SU-DHL-6 (cell line): ENCODE measurements around the gene NCOA1.

Experiments
- H2AFZ ChIP-seq: fragments of 200-600 bp; sonication (generic); 2 replicates; pipeline ENCODE4 v1.6.1; 2014; ENCODE audit warnings: low read depth, mild to moderate bottlenecking, moderate library complexity, mixed read lengths, antibody characterized with exemption, low read length; ENCODE audit not compliant: severe bottlenecking
- H3F3A ChIP-seq: fragments of 200-600 bp; shearing (Covaris generic); 2 replicates; pipeline ENCODE4 v1.6.0; 2016; ENCODE audit warnings: antibody characterized with exemption, mild to moderate bottlenecking; ENCODE audit not compliant: insufficient read depth
- H3K27ac ChIP-seq: fragments of 200-600 bp; sonication (generic); 2 replicates; pipeline ENCODE4 v1.5.1; 2016; ENCODE audit warnings: low read depth, mild to moderate bottlenecking, low read length, moderate library complexity, mixed read lengths
- H3K27me3 ChIP-seq: fragments of 200-600 bp; sonication (generic), shearing (Covaris generic); 2 replicates; pipeline ENCODE4 v1.6.0; 2014; ENCODE audit warnings: mild to moderate bottlenecking, low read length
- H3K36me3 ChIP-seq: fragments of 200-600 bp; sonication (generic); 2 replicates; pipeline ENCODE4 v1.6.1; 2014; ENCODE audit warnings: mild to moderate bottlenecking, low read length, mixed read lengths
- H3K4me2 ChIP-seq: fragments of 300-600, 200-600 bp; shearing (Covaris generic), sonication (generic); 2 replicates; pipeline ENCODE4 v1.6.0; 2014; ENCODE audit warnings: low read length, low read depth, mild to moderate bottlenecking; ENCODE audit not compliant: poor library complexity, severe bottlenecking
- H3K4me3 ChIP-seq: fragments of 200-600 bp; sonication (generic); 2 replicates; pipeline ENCODE4 v1.5.1; 2014; ENCODE audit warnings: antibody characterized with exemption, low read length, mild to moderate bottlenecking, mixed read lengths; ENCODE audit not compliant: insufficient read depth, poor library complexity, severe bottlenecking
- H3K79me2 ChIP-seq: fragments of 200-600 bp; sonication (generic); 2 replicates; pipeline ENCODE4 v1.6.1; 2014; ENCODE audit warnings: mild to moderate bottlenecking, low read length, moderate library complexity; ENCODE audit not compliant: insufficient read depth
- H3K9ac ChIP-seq: fragments of 200-600 bp; sonication (generic); 2 replicates; pipeline ENCODE4 v1.7.0; 2014; ENCODE audit warnings: mild to moderate bottlenecking, low read length
- H3K9me2 ChIP-seq: fragments of 200-600 bp; sonication (generic); replicated peaks from 2 replicates; pipeline ENCODE4 v1.6.1; 2014; ENCODE audit warnings: low read length; ENCODE audit not compliant: insufficient read depth
- H3K9me3 ChIP-seq: fragments of 200-600 bp; sonication (generic); 2 replicates; pipeline ENCODE4 v1.6.1; 2014; ENCODE audit warnings: low read length, mixed read lengths; ENCODE audit not compliant: insufficient read depth
- H4K20me1 ChIP-seq: fragments of 200-600 bp; sonication (generic); 2 replicates; pipeline ENCODE4 v1.6.1; 2014; ENCODE audit warnings: low read depth, mild to moderate bottlenecking, antibody characterized with exemption, low read length, moderate library complexity, mixed read lengths
- EZH2phosphoT487 ChIP-seq: fragments of 200-600 bp; sonication (generic), shearing (Covaris generic); conservative IDR thresholded peaks from 2 replicates; pipeline ENCODE4 v1.6.1; 2018; ENCODE audit warnings: mild to moderate bottlenecking, antibody characterized with exemption, low read length, moderate library complexity, mixed read lengths
- TF ChIP-seq, protein P1 (sequence below): fragments of 200-600 bp; sonication (generic); IDR thresholded peaks from one replicate; pipeline ENCODE4 v1.5.1; 2017; ENCODE audit warnings: antibody characterized with exemption, mild to moderate bottlenecking, low read length, moderate library complexity; ENCODE audit not compliant: insufficient read depth, poor library complexity, severe bottlenecking

The NCOA1 gene

DNA sequence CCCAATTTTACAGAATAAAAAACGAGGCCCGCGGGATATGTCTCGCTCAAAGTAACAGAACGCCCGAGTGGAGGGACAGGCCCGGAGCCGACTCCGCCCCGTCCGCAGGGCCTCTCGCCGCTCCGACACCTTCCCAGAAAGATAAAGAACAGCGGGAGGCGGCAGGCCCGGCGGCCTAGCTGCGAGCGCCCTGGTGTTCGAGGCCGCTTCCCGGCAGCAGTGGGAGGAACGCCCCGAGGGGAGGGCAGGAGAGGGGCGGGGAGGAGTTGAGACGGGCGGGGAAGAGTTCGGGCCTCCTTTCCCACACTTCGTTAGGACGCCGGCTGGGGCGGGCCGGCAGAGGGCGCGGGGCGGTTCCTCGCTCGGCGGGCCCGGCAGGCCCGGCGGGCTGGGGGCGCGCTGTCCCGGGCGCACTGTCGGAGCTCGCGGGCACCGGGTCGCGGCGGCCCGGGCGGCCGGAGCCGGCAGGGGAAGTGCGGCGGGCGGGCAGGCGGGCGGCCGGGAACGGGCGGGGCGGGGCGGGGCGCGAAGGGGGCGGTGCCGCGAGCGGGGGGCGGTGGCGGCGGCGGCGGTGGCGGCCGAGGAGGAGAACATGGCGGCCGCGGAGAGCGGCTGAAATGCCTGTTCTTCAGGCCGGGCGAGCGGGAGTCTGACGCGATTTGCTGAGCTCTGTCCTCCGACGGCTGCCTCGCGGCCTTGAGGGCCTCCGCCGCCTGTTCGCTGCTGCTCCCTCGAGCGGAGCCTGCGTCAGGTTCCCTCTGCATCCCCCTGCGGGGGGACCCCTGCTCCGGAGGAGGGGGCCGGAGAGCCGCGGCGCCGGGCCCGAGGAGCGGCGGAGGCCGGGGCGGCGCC, at the start of gene NCOA1:
Gene NCOA1 (plus strand): TSS at position 565 of the 852 bp plus-strand sequence. CDS start 167,424 bp downstream, outside the sequence.
- no peaks in the 10 kb centered on the region for H3K9me3 ChIP-seq
- H3K27me3 ChIP-seq: no peaks in the 10 kb centered on the region
- no peak for TF ChIP-seq EZH2phosphoT487
- TF ChIP-seq, protein P1, sequence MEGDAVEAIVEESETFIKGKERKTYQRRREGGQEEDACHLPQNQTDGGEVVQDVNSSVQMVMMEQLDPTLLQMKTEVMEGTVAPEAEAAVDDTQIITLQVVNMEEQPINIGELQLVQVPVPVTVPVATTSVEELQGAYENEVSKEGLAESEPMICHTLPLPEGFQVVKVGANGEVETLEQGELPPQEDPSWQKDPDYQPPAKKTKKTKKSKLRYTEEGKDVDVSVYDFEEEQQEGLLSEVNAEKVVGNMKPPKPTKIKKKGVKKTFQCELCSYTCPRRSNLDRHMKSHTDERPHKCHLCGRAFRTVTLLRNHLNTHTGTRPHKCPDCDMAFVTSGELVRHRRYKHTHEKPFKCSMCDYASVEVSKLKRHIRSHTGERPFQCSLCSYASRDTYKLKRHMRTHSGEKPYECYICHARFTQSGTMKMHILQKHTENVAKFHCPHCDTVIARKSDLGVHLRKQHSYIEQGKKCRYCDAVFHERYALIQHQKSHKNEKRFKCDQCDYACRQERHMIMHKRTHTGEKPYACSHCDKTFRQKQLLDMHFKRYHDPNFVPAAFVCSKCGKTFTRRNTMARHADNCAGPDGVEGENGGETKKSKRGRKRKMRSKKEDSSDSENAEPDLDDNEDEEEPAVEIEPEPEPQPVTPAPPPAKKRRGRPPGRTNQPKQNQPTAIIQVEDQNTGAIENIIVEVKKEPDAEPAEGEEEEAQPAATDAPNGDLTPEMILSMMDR: no peak
- H4K20me1 ChIP-seq: no peaks in the 10 kb centered on the region
- peak within 1 kb of the TSS; percentile 79 for H3K4me3 ChIP-seq
- H3K79me2 ChIP-seq: 0 out of 2 replicates have a peak, but pooled peaks cover 6% of the 10 kb centered on the region
- peak within 1 kb of the TSS; percentile 99 for H2AFZ ChIP-seq
- H3F3A ChIP-seq: peaks cover 16% of the 10 kb centered on the region
- H3K36me3 ChIP-seq: no peaks in the 10 kb centered on the region
- H3K9ac ChIP-seq: peak within 1 kb of the TSS; percentile 75
- peak within 1 kb of the TSS; percentile 92 for H3K4me2 ChIP-seq
- H3K9me2 ChIP-seq: no peaks in the 10 kb centered on the region
- peak within 1 kb of the TSS; percentile 52 for H3K27ac ChIP-seq

DNA sequence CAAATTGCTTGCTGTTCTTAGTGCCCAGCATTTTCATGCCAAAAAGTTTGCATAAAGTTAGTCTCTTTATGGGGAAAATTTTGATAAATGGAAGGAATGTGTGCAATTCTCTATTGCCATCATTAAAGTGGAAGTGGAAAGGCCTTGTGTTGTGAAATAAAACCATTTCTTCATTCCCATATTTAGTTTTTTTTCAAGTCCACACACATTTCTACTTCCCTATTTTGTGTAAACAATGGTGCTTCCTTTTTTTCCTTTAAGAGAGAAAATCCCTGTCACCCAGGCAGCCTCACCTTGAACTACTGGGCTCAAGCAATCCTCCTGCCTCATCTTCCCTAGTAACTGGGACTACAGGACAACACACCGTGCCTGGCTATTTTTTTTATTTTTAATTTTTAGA, 42.3 kb upstream of the NCOA1 start:
- Histone ChIP-seq H3K4me3 (no peak overlapping the region), H3K36me3 (no peaks in the 10 kb centered on the region), H3K4me2 (no peak overlapping the region), H3K9ac (no peak overlapping the region), H3F3A (no peaks in the 10 kb centered on the region), H3K9me2 (no peaks in the 10 kb centered on the region), H4K20me1 (no peaks in the 10 kb centered on the region), H3K9me3 (no peaks in the 10 kb centered on the region), H3K27me3 (no peaks in the 10 kb centered on the region), H2AFZ (no peak overlapping the region), H3K79me2 (no peaks in the 10 kb centered on the region), H3K27ac (no peak overlapping the region)
- no peak for TF ChIP-seq EZH2phosphoT487
- TF ChIP-seq, protein P1: no peak

DNA sequence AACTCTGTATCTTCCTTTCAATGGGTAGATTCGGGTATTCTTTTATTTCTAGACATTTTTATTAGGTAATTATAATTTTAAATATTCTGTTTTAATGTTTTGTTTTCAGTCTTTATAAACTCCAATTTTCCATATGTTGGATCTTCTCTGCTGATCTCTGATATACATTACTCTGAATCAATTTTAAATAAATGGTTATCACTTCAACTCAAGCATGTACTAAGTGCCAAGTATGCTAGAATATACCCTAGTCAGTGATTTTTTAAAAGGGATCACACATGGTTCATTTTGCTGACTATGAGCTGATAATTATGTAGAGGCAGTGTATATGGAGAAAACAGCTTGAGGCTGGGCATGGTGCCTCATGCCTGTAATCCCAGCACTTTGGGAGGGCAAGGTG, 41.7 kb upstream of the NCOA1 start:
- no peaks in the 10 kb centered on the region for H3K9me3 ChIP-seq
- H3K27me3 ChIP-seq: no peaks in the 10 kb centered on the region
- no peak overlapping the region for H3K9ac ChIP-seq
- H3K79me2 ChIP-seq: no peaks in the 10 kb centered on the region
- no peaks in the 10 kb centered on the region for H3K36me3 ChIP-seq
- H3K27ac ChIP-seq: no peak overlapping the region
- H4K20me1 ChIP-seq: no peaks in the 10 kb centered on the region
- no peak overlapping the region for H3K4me3 ChIP-seq
- no peak overlapping the region for H3K4me2 ChIP-seq
- no peaks in the 10 kb centered on the region for H3F3A ChIP-seq
- H2AFZ ChIP-seq: no peak overlapping the region
- no peak for TF ChIP-seq EZH2phosphoT487
- TF ChIP-seq, protein P1: no peak
- H3K9me2 ChIP-seq: no peaks in the 10 kb centered on the region
